PC-3 (cell line): ENCODE results near the gene DDX43.

Experiments
- CTCF ChIP-seq: fragments of 300-600 bp; sonication (generic); conservative IDR thresholded peaks from 2 replicates; pipeline ENCODE4 v1.5.1; 2017; ENCODE audit warnings: antibody characterized with exemption, low read depth, mild to moderate bottlenecking, low read length
- EZH2 ChIP-seq: fragments of 300-600 bp; sonication (generic); IDR thresholded peaks from one replicate; pipeline ENCODE4 v1.6.1; 2017; ENCODE audit warnings: antibody characterized with exemption, mild to moderate bottlenecking, low read length; ENCODE audit not compliant: unreplicated experiment
- EZH2phosphoT487 ChIP-seq: fragments of 300-600 bp; sonication (generic); IDR thresholded peaks from 2 replicates; pipeline ENCODE4 v1.6.1; 2018; ENCODE audit warnings: mild to moderate bottlenecking, antibody characterized with exemption, low read length, borderline replicate concordance

- no peak for TF ChIP-seq CTCF
- no peak for TF ChIP-seq EZH2
- no peak for TF ChIP-seq EZH2phosphoT487
Observed at GRCh38 chr6:73452107-73452461, 57.5 kb downstream of the DDX43 start, which contains the start of gene CGAS.
